H1 (cell line): ENCODE measurements around the gene USP12. TPM values are rescaled to one million over a fixed set of nuclear protein-coding genes. Genes with fewer than 3 reads are reported as not detected.

Source experiments
- CHD7 ChIP-seq: fragments of 300-600 bp; sonication (generic); IDR thresholded peaks from 2 replicates; pipeline ENCODE4 v1.7.1; 2012; ENCODE audit warnings: low read length, moderate library complexity, mild to moderate bottlenecking, inconsistent platforms; ENCODE audit not compliant: insufficient replicate concordance
- CREB1 ChIP-seq: IDR thresholded peaks from 2 replicates; pipeline ENCODE4 v1.6.1; 2012; ENCODE audit warnings: inconsistent platforms
- EP300 ChIP-seq, 2 experiments: IDR thresholded peaks; 1 replicate in 1 of 2; 2 replicates in 1 of 2; pipeline ENCODE4 v1.6.1; 2011 to 2012; ENCODE audit warnings: low read depth in 2 of 2, low read length in 2 of 2, mild to moderate bottlenecking in 2 of 2, borderline replicate concordance in 1 of 2, inconsistent platforms in 1 of 2, moderate library complexity in 1 of 2
- GABPA ChIP-seq: IDR thresholded peaks from 2 replicates; pipeline ENCODE4 v1.6.1; 2011; ENCODE audit warnings: mild to moderate bottlenecking, low read length, moderate library complexity, borderline replicate concordance; ENCODE audit not compliant: insufficient read depth
- polyA plus RNA-seq, 7 experiments: library from polyadenylated mRNA; depleted of rRNA in 3 of 7; stranded (reverse) in 5 of 7; unstranded in 2 of 7; fragments of >200 nt in 5 of 7; fragments of 200-250 nt in 2 of 7; gene quantifications; 1 replicate in 5 of 7; 2 replicates in 1 of 7; 4 replicates in 1 of 7; pipeline versions ENCODE4 v1.2.1 to v1.2.3, GENCODE V29; 2011 to 2013; ENCODE audit warnings: missing spikeins in 2 of 7, mixed read lengths in 2 of 7
- total RNA-seq: library from RNA; stranded (reverse); fragmentation: NEBNext Ultra II Directional; extraction: Animal tissue kit (Norgen Biotek cat#: 25700); gene quantifications from 2 replicates; pipeline ENCODE4 v1.2.1, GENCODE V29; 2021
- TF ChIP-seq, protein P1 (sequence below): IDR thresholded peaks from 2 replicates; pipeline ENCODE4 v1.6.1; 2011; ENCODE audit warnings: low read depth, mild to moderate bottlenecking, low read length; ENCODE audit not compliant: insufficient read depth

The USP12 gene
- total and polyA plus RNA-seq, 2 of the 8 experiments (the other 6 are each of a cell fraction or from before 2014, with no cell fraction given) = 4.0 to 30.0 TPM

- TF ChIP-seq CHD7 (no peak), CREB1 (no peak), EP300 (IDR thresholded peaks at IDR 0.05; ENCODE audit: borderline replicate concordance in 1 of 2, low read depth in 2 of 2, low read length in 2 of 2) (no peak), GABPA (no peak)
- TF ChIP-seq, protein P1, sequence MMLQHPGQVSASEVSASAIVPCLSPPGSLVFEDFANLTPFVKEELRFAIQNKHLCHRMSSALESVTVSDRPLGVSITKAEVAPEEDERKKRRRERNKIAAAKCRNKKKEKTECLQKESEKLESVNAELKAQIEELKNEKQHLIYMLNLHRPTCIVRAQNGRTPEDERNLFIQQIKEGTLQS = no peak
Measured at GRCh38 chr13:27077451-27077850, 94.2 kb downstream of the USP12 start (continued).
